HG03342 (cell line): Measurements from ENCODE around the gene PRCD.

Experiments
- ATAC-seq: cut with Tn5 transposase; IDR thresholded peaks from one replicate; pipeline ENCODE4 v1.9.1; 2021; ENCODE audit warnings: mild to moderate bottlenecking, moderate library complexity; ENCODE audit not compliant: unreplicated experiment

PRCD gene

GRCh38 chr17:76567634-76568432 is 28.0 kb downstream of the PRCD start:
- no peak for ATAC-seq

- ATAC-seq, result no peak
These were observed 29.0 kb downstream of the PRCD start for GRCh38 chr17:76568811-76569221.

GRCh38 chr17:76569607-76570279 is 29.9 kb downstream of the PRCD start:
- ATAC-seq, result no peak

GRCh38 chr17:76570457-76570856 is 30.6 kb downstream of the PRCD start:
- ATAC-seq, result no peak

- no peak for ATAC-seq
These were observed 31.1 kb downstream of the PRCD start for GRCh38 chr17:76570877-76571471.

GRCh38 chr17:76572201-76572910 is 32.5 kb downstream of the PRCD start:
- no peak for ATAC-seq

GRCh38 chr17:76573096-76573495 is 33.3 kb downstream of the PRCD start:
- no peak for ATAC-seq

- no peak for ATAC-seq
These were observed 34.3 kb downstream of the PRCD start for GRCh38 chr17:76574166-76574565.

- no peak for ATAC-seq
These were observed 35.7 kb downstream of the PRCD start for GRCh38 chr17:76575570-76575969.

GRCh38 chr17:76576189-76576588 is 36.3 kb downstream of the PRCD start:
- ATAC-seq, result no peak

- ATAC-seq, result no peak
These were observed 38.0 kb downstream of the PRCD start for GRCh38 chr17:76577876-76578275.

GRCh38 chr17:76578376-76578775 is 38.5 kb downstream of the PRCD start:
- ATAC-seq, result no peak

- ATAC-seq, result no peak
These were observed 39.4 kb downstream of the PRCD start for GRCh38 chr17:76579281-76579680.

GRCh38 chr17:76581515-76581914 is 41.7 kb downstream of the PRCD start:
- ATAC-seq, result no peak

GRCh38 chr17:76582660-76583059 is 42.8 kb downstream of the PRCD start:
- no peak for ATAC-seq

GRCh38 chr17:76584427-76585032 is 44.7 kb downstream of the PRCD start:
- no peak for ATAC-seq

- ATAC-seq, result no peak
These were observed 45.3 kb downstream of the PRCD start for GRCh38 chr17:76585033-76585648.

GRCh38 chr17:76585649-76586593 is 46.1 kb downstream of the PRCD start, which contains the start of gene ST6GALNAC2:
ST6GALNAC2 (minus strand) TSS chr17:76585860; CDS start chr17:76585808, 52 bp downstream.
- no peak for ATAC-seq

GRCh38 chr17:76586741-76587487 is 47.1 kb downstream of the PRCD start:
- no peak for ATAC-seq
